WTC11 (cell line): ENCODE measurements around the gene GPR39.

ENCODE experiments used
- CREB1 ChIP-seq: sonication (generic); formaldehyde crosslinking; IDR thresholded peaks from 2 replicates; pipeline ENCODE4 v1.8.0; 2023; ENCODE audit warnings: mild to moderate bottlenecking, missing genetic modification reagents
- ESRRA ChIP-seq: sonication (generic); formaldehyde crosslinking; IDR thresholded peaks from 2 replicates; pipeline ENCODE4 v1.8.1; 2022; ENCODE audit warnings: mild to moderate bottlenecking, missing genetic modification reagents, borderline replicate concordance
- ETV6 ChIP-seq: sonication (generic); formaldehyde crosslinking; IDR thresholded peaks from 2 replicates; pipeline ENCODE4 v1.8.1; 2022; ENCODE audit warnings: mild to moderate bottlenecking, missing genetic modification reagents
- IRF2 ChIP-seq: sonication (generic); formaldehyde crosslinking; IDR thresholded peaks from 2 replicates; pipeline ENCODE4 v1.8.0; 2022; ENCODE audit warnings: low read depth, missing genetic modification reagents, borderline replicate concordance
- NFE2L1 ChIP-seq: sonication (generic); formaldehyde crosslinking; IDR thresholded peaks from 2 replicates; pipeline ENCODE4 v1.8.1; 2023; ENCODE audit warnings: missing genetic modification reagents
- NFYB ChIP-seq: sonication (generic); formaldehyde crosslinking; conservative IDR thresholded peaks from 2 replicates; pipeline ENCODE4 v1.8.0; 2022; ENCODE audit warnings: low read depth, missing genetic modification reagents
- PREB ChIP-seq: sonication (generic); formaldehyde crosslinking; IDR thresholded peaks from 2 replicates; pipeline ENCODE4 v1.8.1; 2022; ENCODE audit warnings: mild to moderate bottlenecking, missing genetic modification reagents, moderate library complexity, borderline replicate concordance
- RELA ChIP-seq: sonication (generic); formaldehyde crosslinking; IDR thresholded peaks from 2 replicates; pipeline ENCODE4 v1.8.1; 2022; ENCODE audit warnings: missing genetic modification reagents, mild to moderate bottlenecking, borderline replicate concordance
- STAT6 ChIP-seq: sonication (generic); formaldehyde crosslinking; conservative IDR thresholded peaks from 2 replicates; pipeline ENCODE4 v1.8.1; 2023; ENCODE audit warnings: mild to moderate bottlenecking, low read depth, missing genetic modification reagents, moderate library complexity
- ZNF232 ChIP-seq: sonication (generic); formaldehyde crosslinking; IDR thresholded peaks from 2 replicates; pipeline ENCODE4 v1.8.0; 2022; ENCODE audit warnings: mild to moderate bottlenecking, missing genetic modification reagents
- ZNF416 ChIP-seq: fragments of 250-450 bp; sonication (Bioruptor Pico); IDR thresholded peaks from 2 replicates; pipeline ENCODE4 v1.9.0; 2021; ENCODE audit warnings: mild to moderate bottlenecking, inconsistent platforms
- TF ChIP-seq, protein P1 (sequence below): fragments of 200-600 bp; IDR thresholded peaks from 2 replicates; pipeline ENCODE4 v1.8.0; 2022; ENCODE audit warnings: antibody characterized with exemption
- TF ChIP-seq, protein P2 (sequence below): sonication (generic); formaldehyde crosslinking; IDR thresholded peaks from 2 replicates; pipeline ENCODE4 v1.8.1; 2023; ENCODE audit warnings: mild to moderate bottlenecking, missing genetic modification reagents, moderate library complexity

GRCh38 chr2:132484144-132484543 is 67.5 kb downstream of the GPR39 start:
- TF ChIP-seq NFYB: no peak
- no peak for TF ChIP-seq RELA (CRISPR knock-in tag)
- no peak for TF ChIP-seq CREB1 (CRISPR knock-in tag)
- no peak for TF ChIP-seq ESRRA (CRISPR knock-in tag)
- TF ChIP-seq, protein P1, sequence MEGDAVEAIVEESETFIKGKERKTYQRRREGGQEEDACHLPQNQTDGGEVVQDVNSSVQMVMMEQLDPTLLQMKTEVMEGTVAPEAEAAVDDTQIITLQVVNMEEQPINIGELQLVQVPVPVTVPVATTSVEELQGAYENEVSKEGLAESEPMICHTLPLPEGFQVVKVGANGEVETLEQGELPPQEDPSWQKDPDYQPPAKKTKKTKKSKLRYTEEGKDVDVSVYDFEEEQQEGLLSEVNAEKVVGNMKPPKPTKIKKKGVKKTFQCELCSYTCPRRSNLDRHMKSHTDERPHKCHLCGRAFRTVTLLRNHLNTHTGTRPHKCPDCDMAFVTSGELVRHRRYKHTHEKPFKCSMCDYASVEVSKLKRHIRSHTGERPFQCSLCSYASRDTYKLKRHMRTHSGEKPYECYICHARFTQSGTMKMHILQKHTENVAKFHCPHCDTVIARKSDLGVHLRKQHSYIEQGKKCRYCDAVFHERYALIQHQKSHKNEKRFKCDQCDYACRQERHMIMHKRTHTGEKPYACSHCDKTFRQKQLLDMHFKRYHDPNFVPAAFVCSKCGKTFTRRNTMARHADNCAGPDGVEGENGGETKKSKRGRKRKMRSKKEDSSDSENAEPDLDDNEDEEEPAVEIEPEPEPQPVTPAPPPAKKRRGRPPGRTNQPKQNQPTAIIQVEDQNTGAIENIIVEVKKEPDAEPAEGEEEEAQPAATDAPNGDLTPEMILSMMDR: no peak
- no peak for TF ChIP-seq NFE2L1 (CRISPR knock-in tag)
- no peak for TF ChIP-seq PREB
- TF ChIP-seq ZNF232 (CRISPR knock-in tag): no peak
- TF ChIP-seq, protein P2, sequence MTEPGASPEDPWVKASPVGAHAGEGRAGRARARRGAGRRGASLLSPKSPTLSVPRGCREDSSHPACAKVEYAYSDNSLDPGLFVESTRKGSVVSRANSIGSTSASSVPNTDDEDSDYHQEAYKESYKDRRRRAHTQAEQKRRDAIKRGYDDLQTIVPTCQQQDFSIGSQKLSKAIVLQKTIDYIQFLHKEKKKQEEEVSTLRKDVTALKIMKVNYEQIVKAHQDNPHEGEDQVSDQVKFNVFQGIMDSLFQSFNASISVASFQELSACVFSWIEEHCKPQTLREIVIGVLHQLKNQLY (CRISPR knock-in tag): no peak
- no peak for TF ChIP-seq ZNF416
- TF ChIP-seq IRF2 (CRISPR knock-in tag): no peak
- TF ChIP-seq STAT6 (CRISPR knock-in tag): no peak
- no peak for TF ChIP-seq ETV6 (CRISPR knock-in tag)
